GM12878 (cell line): ENCODE data around the gene FEN1. TPM values are rescaled to one million over a fixed set of nuclear protein-coding genes. Genes with fewer than 3 reads are reported as not detected.

ENCODE experiments used
- ATAC-seq: fragments of 200-7000 bp; cut with Tn5 transposase; 3 replicates; pipeline ENCODE4 v1.9.1; 2020; ENCODE audit warnings: mild to moderate bottlenecking, moderate library complexity
- BruUV-seq: library from RNA; stranded (reverse); fragments of 400-500 nt; replicated peaks from 2 replicates; lab custom pipeline; 2021; lab: Mats Ljungman, UMichigan
- CTCF ChIA-PET: fragments of 300-600 bp; sonication (Branson Sonifier 250); formaldehyde crosslinking; extraction: SDS; loops from one replicate; lab custom pipeline; 2021; ENCODE audit warnings: inconsistent platforms; lab: Yijun Ruan, JAX
- POLR2A ChIA-PET: fragments of 350-600 bp; formaldehyde crosslinking; extraction: SDS; loops from one replicate; lab custom pipeline; 2021; ENCODE audit warnings: inconsistent platforms; lab: Charles Lee
- RAD21 ChIA-PET: fragments of 300-600 bp; sonication (Branson Sonifier 250); formaldehyde crosslinking; loops from one replicate; lab custom pipeline; 2023; ENCODE audit warnings: antibody characterized with exemption; ENCODE audit not compliant: unreplicated experiment; lab: Charles Lee
- SMC1A ChIA-PET: fragments of 300-600 bp; sonication (Branson Sonifier 250); formaldehyde crosslinking; loops from one replicate; lab custom pipeline; 2023; ENCODE audit not compliant: unreplicated experiment, uncharacterized antibody; lab: Charles Lee
- DNase-seq: peaks from one replicate; pipeline ENCODE4 v3.0.0-alpha.2; 2011; ENCODE audit warnings: low read depth, low spot score
- FAIRE-seq: peaks from 3 replicates; lab custom pipeline; 2011; peaks lifted over from hg19 to GRCh38; lab: Jason Lieb, UNC
- H2AFZ ChIP-seq: 2 replicates; pipeline ENCODE4 v1.6.0; 2011; ENCODE audit warnings: low read depth, low read length, control low read depth; ENCODE audit not compliant: control insufficient read depth
- H3K27ac ChIP-seq: 2 replicates; pipeline ENCODE4 v1.5.1; 2011; ENCODE audit warnings: control low read depth; ENCODE audit not compliant: control insufficient read depth, insufficient read depth
- H3K27me3 ChIP-seq, 2 experiments: replicated peaks in 1 of 2; 2 replicates each; pipeline versions ENCODE4 v1.6.0 to v1.6.1; 2011; ENCODE audit warnings: low read length in 1 of 2; ENCODE audit not compliant: control insufficient read depth in 2 of 2, insufficient read depth in 2 of 2
- H3K36me3 ChIP-seq, 2 experiments: 2 replicates each; pipeline ENCODE4 v1.5.1; 2011; ENCODE audit warnings: low read length in 1 of 2; ENCODE audit not compliant: control insufficient read depth in 2 of 2, insufficient read depth in 2 of 2
- H3K4me1 ChIP-seq: 2 replicates; pipeline ENCODE4 v1.6.1; 2011; ENCODE audit warnings: mild to moderate bottlenecking, low read length, moderate library complexity, mixed read lengths; ENCODE audit not compliant: control insufficient read depth, insufficient read depth
- H3K4me2 ChIP-seq: 2 replicates; pipeline ENCODE4 v1.6.0; 2011; ENCODE audit warnings: control low read depth; ENCODE audit not compliant: control insufficient read depth, insufficient read depth
- H3K4me3 ChIP-seq: fragments of 200-600 bp; sonication (generic); 2 replicates; pipeline ENCODE4 v1.5.1; 2016
- H3K79me2 ChIP-seq: 2 replicates; pipeline ENCODE4 v1.6.0; 2011; ENCODE audit warnings: low read length; ENCODE audit not compliant: control insufficient read depth, insufficient read depth
- H3K9ac ChIP-seq: 2 replicates; pipeline ENCODE4 v1.8.0; 2011; ENCODE audit warnings: low read length, control low read depth, mixed read lengths; ENCODE audit not compliant: control insufficient read depth, insufficient read depth
- H3K9me3 ChIP-seq: replicated peaks from 3 replicates; pipeline ENCODE4 v1.5.1; 2011; ENCODE audit warnings: mild to moderate bottlenecking, low read length; ENCODE audit not compliant: control insufficient read depth, insufficient read depth
- H4K20me1 ChIP-seq: 2 replicates; pipeline ENCODE4 v1.6.0; 2011; ENCODE audit not compliant: control insufficient read depth, insufficient read depth
- CBX3 ChIP-seq: fragments of 200-600 bp; sonication (generic); IDR thresholded peaks from 2 replicates; pipeline ENCODE4 v1.6.1; 2016; ENCODE audit warnings: low read depth, borderline replicate concordance
- E2F8 ChIP-seq: fragments of 450-650 bp; IDR thresholded peaks from 2 replicates; pipeline ENCODE4 v1.6.1; 2018; ENCODE audit warnings: mild to moderate bottlenecking, low read depth, moderate library complexity; ENCODE audit not compliant: partially characterized antibody
- EP300 ChIP-seq, 2 experiments: fragments of 150-350 bp in 1 of 2; IDR thresholded peaks; 2 replicates each; pipeline ENCODE4 v1.6.1; 2011 to 2012; ENCODE audit warnings: low read depth in 2 of 2, low read length in 2 of 2, borderline replicate concordance in 1 of 2, improper control_type of control experiment in 1 of 2, inconsistent platforms in 1 of 2; ENCODE audit not compliant: control insufficient read depth in 1 of 2
- EZH2 ChIP-seq: IDR thresholded peaks from 2 replicates; pipeline ENCODE4 v1.6.1; 2012; ENCODE audit warnings: low read depth, mild to moderate bottlenecking, control low read depth, inconsistent platforms, low read length, borderline replicate concordance; ENCODE audit not compliant: control insufficient read depth
- HDGF ChIP-seq: fragments of 450-650 bp; IDR thresholded peaks from 2 replicates; pipeline ENCODE4 v1.6.1; 2016; ENCODE audit warnings: antibody characterized with exemption
- NBN ChIP-seq: fragments of 450-650 bp; IDR thresholded peaks from 2 replicates; pipeline ENCODE4 v1.6.1; 2016
- SUZ12 ChIP-seq: fragments of 200-600 bp; sonication (generic); IDR thresholded peaks from one replicate; pipeline ENCODE4 v1.6.1; 2018; ENCODE audit warnings: antibody characterized with exemption, mild to moderate bottlenecking; ENCODE audit not compliant: unreplicated experiment
- USF1 ChIP-seq: IDR thresholded peaks from 2 replicates; pipeline ENCODE4 v1.6.1; 2011; ENCODE audit warnings: borderline replicate concordance, low read depth, mild to moderate bottlenecking, moderate library complexity, mixed read lengths, low read length; ENCODE audit not compliant: insufficient read depth; ENCODE audit errors: extremely low read length
- ZBTB4 ChIP-seq: fragments of 450-650 bp; formaldehyde crosslinking; IDR thresholded peaks from 2 replicates; pipeline ENCODE4 v1.4.0; 2022; ENCODE audit warnings: mild to moderate bottlenecking, moderate library complexity
- WGBS: methylation state at CpG from one replicate; pipeline ENCODE4 v1.1.6; 2016; ENCODE audit warnings: low lambda C conversion rate; ENCODE audit not compliant: insufficient replicate concordance, insufficient coverage; ENCODE audit errors: missing lambda C conversion rate; 5-methylcytosine and 5-hydroxymethylcytosine counted together
- in situ Hi-C: fragments of 300-500 bp; cut with MboI; formaldehyde crosslinking; loops from 9 replicates; pipeline ENCODE4 v1.14.3; 2018; ENCODE audit warnings: mixed read lengths
- intact Hi-C: fragments of 100-400 bp; cut with micrococcal nuclease; formaldehyde crosslinking; loops from one replicate; pipeline ENCODE4 v1.14.2; 2022; ENCODE audit not compliant: unreplicated experiment
- polyA plus RNA-seq, 11 experiments: library from polyadenylated mRNA; depleted of rRNA in 4 of 11; unstranded in 6 of 11; stranded (reverse) in 5 of 11; fragments of >200 nt; fragmentation: Nextera tagmentation in 4 of 11; fragmentation: Illumina TruSeq in 1 of 11; extraction: Ambion mirVana in 4 of 11; extraction: Trizol in 1 of 11; gene quantifications; 1 replicate in 1 of 11; 2 replicates in 10 of 11; pipeline versions ENCODE4 v1.2.1 to v1.2.3, GENCODE V29; 2011 to 2016; ENCODE audit warnings: inconsistent platforms in 2 of 11, missing spikeins in 2 of 11, low read depth in 1 of 11
- total RNA-seq, 4 experiments: library from RNA; depleted of rRNA in 3 of 4; stranded (reverse); fragments of >200 nt in 3 of 4; fragmentation: Illumina TruSeq in 1 of 4; extraction: Trizol in 1 of 4; gene quantifications; 2 replicates each; pipeline versions ENCODE4 v1.2.1 to v1.2.3, GENCODE V29; 2013 to 2021

FEN1 gene
- total and polyA plus RNA-seq, 10 of the 15 experiments (the other 5 are each of a cell fraction or from before 2014, with no cell fraction given): 54.8 to 282 (median 125) TPM

GRCh38 chr11:61765550-61766253 is 27.0 kb upstream of the FEN1 start:
- TF ChIP-seq SUZ12 (no peak), NBN (no peak), CBX3 (no peak), ZBTB4 (no peak), E2F8 (no peak), HDGF (no peak), EP300 (IDR thresholded peaks at IDR 0.05; ENCODE audit: borderline replicate concordance in 1 of 2, control insufficient read depth in 1 of 2, low read depth in 2 of 2, low read length in 2 of 2) (no peak), USF1 (no peak), EZH2 (no peak)
- DNase-seq (no peak), FAIRE-seq (no peak), ATAC-seq (no peak)
- intact Hi-C loops (no loop called here), in situ Hi-C loops (no loop called here)
- no peaks in the 10 kb centered on the region for H4K20me1 ChIP-seq
- H2AFZ ChIP-seq: no peak overlapping the region
- ChIA-PET SMC1A (interaction anchor here (1.1 kb wide), 1 partner anchor 32 kb away, joined by 3 read pairs; no protein-coding TSS in a partner anchor), CTCF (interaction anchor here (1.0 to 2.4 kb wide), 5 partner anchors 10 to 22 kb away, joined by 3 to 7 read pairs (median 4); no protein-coding TSS in a partner anchor), RAD21 (interaction anchor here (1.7 kb wide), 1 partner anchor 18 kb away, joined by 6 read pairs; no protein-coding TSS in a partner anchor), POLR2A (interaction anchor here (0.9 kb wide), 1 partner anchor 12 kb away, joined by 3 read pairs; no protein-coding TSS in a partner anchor)
- no peak overlapping the region for H3K27ac ChIP-seq
- 67% methylated on average over 16 of the region's 26 CpGs for WGBS
- H3K4me3 ChIP-seq: no peak overlapping the region
- no peak overlapping the region for H3K4me2 ChIP-seq
- no peaks in the 10 kb centered on the region for H3K79me2 ChIP-seq
- no peaks in the 10 kb centered on the region for H3K27me3 ChIP-seq
- H3K9ac ChIP-seq: no peak overlapping the region
- H3K36me3 ChIP-seq: no peaks in the 10 kb centered on the region
- H3K9me3 ChIP-seq: no peaks in the 10 kb centered on the region
- BruUV-seq: no TSS peak
- H3K4me1 ChIP-seq: no peaks in the 10 kb centered on the region
